CD4-positive, alpha-beta T cell treated with Interleukin-15 for 4 hours (primary cell): ENCODE measurements around the gene LRG1.

ENCODE experiments used
- DNase-seq: peaks from one replicate; pipeline ENCODE4 v3.0.0-alpha.2; 2020; ENCODE audit warnings: low spot score

The LRG1 gene

DNA sequence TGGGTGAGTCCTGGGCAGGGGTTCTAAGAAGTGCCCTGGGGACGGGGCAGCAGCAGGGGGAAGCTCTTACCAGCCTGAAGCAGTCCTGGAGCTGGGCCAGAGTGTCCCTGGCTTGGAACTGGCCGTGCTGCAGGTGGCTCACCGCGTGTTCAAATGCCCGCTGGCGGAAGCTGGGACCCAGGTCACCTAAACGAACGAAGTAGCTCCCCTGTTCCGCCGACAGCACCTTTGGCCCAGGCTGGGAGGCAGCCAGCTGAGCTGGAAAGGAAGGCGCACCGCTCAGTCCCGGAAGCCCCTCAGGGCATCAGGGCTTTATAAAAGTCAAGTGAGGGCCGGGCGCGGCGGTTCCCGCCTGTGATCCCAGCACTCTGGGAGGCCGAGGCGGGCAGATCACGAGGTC is 31.1 kb downstream of the LRG1 start:
- no peak for DNase-seq

DNA sequence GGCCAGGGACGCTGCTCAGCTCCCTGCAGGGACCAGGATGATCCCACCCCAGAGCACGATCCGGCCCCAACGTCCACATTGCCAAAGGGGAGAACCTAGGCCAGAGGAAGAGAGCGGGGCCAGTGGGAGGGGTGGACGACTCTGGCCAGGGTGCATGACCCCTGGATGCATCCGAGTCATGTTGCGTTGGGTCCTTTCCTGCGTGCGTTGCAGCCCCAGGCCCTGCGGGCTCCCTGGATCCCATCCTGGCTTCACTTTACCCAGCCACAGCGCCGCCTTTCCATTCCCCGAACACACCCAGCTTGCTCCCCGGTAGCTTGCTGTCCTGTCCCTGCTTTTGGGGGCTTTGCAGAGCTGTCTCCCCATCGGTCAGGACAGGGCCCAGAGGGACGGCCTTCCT is 32.0 kb downstream of the LRG1 start:
- DNase-seq, result no peak

DNA sequence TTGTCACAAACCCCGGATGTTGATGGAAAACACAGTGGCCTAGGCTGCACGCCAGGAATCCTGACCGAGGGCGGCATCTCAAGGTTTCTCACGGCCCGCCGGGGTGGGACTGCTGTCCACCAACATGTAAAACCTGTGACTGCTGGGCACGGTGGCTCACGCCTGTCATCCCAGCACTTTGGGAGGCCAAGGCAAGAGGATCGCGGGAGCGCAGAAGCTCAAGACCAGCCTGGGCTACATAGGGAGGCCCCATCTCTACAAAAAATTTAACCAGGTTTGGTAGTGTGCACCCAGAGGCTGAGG is 32.7 kb downstream of the LRG1 start:
- no peak for DNase-seq

DNA sequence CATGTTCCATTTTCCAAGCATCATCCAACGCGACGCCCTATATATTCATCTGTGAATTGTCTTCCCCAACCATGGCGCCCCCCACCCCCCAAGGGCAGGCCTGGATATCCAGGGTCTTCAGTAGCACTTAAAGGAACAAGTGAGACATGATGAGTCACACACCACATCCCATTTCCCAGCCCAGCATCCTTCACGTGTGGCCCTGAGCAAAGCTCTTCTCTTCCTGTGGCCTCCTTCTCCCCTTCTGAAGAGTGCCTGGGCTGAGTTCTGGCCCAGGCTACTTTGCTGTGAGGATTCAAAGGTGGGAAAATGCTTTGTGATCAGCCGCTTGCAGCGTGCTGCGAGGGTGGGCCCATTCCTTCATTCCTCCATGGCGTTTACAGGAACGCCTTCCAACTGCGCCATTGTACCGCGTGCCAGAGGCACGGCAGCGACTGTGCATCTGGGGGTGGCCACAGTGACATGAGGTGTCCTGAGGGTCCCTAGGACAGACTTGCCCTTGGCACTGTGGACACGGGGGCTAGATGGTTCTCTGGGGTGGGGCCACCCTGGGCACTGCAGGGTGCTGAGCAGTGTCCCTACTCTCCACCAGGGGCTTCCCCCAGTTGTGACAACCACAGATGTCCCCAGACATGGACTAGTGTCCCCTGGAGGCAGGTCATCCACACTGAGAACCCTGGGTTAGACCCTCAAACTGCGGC is 33.2 kb downstream of the LRG1 start:
- no peak for DNase-seq

DNA sequence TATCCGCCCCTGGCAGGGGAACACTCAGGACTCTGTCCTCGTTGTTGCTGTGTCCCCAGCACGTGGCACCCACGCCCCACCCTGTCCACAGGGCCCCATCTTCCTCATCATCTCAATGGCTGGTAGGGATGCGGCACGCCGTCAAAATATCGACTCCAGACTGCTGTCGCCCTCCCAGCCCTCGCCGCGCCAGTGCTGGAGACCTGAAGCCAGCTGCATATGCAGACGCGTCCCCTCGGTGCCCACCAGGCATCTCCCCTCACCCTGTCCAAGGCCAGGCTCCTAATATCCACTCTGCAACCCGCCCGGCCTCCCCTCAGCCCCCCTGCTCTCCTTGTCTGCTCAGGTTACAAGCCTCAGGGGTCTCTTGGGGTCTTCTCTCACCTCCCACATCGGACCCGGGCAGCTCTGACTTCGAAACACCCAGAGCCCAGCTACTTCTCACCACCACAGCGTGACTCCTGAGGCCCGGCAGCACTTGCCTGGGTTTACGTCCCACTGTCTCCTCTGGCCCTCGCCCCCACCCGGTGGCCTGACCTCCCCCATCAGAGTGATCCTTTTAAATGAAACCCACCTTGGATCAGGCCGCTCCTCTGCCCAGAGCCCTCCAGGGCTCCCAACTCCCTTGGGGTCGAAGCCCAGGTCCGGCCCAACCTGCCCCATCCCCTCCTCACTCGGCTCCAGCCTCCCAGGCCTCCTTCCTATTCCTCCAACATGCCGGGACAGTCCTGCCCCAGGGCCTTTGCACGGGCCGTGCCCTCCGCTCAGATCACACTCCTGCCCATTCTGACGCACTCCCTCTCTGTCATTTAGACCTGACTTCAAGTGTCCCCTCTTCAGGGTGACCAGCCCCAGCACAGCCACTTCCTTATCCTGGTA is 34.0 kb downstream of the LRG1 start:
- DNase-seq, result no peak

DNA sequence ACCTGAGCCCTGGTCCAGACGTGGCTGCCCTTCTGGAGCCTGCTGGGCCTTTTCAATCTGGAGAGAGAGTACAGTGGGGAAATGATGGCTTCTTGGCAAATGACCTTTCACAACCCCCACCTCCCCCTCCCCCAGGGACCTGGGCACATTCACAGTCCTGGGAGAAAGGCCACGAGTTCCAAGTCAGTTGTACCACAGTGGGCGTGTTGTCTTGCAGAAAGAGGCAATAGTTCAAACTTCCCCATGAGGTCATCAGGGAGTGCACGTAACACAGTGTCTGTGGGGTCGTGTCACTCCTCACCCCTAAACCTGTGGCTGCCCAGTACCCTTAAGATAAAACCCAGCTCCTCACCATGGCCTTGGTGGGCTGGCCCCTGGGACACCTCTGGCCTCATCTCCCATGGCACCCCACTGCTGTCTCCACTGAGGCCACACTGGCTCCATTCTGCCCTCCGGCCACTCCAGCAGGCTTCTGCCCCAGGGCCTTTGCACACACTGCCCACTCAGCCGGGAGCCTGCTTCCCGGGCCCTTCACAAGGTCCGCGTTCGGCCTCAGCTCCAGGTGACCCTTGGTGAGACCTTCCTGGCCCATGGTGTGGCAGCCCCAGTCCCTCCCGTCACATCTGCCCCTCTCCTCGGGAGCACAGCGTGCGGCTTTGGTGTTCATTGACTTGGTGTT is 34.8 kb downstream of the LRG1 start:
- DNase-seq, result no peak

DNA sequence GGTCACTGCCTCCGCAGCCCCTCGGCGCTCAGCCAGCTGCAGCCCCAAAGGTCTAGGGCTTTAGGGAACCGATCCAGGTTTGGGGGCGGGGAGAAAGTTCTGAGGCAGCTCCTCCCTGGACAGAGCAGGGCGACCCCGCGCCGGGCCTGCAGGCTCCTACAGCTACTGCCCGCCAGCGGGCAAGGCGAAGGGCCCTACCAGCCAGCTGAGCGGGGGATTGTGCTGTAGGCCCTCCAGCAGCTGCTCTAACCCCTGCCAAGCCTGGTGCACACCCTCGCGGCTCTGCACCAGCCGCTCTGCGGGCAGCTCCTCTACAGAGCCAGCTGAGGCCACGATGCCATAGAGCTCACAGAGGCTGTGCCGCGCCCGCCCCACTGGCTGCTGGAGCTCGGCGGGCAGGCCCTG is 35.5 kb downstream of the LRG1 start:
- no peak for DNase-seq

DNA sequence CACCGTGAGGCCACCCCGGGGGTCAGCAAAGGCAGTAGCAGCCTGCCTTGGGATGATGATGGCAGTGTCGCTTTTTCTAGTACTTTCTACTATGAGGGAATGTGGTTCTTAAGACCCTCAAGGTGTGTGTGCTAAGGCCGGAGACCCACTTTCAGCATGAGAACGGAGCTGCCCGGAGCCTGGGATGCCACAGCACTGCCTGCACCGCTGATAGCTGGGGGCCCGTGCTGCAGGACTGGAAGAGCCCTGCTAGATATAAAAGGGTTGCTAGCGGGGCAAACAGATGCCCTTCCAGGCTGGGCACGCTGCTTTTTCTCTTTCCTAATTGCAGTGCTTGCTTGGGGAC is 36.0 kb downstream of the LRG1 start:
- DNase-seq, result no peak

DNA sequence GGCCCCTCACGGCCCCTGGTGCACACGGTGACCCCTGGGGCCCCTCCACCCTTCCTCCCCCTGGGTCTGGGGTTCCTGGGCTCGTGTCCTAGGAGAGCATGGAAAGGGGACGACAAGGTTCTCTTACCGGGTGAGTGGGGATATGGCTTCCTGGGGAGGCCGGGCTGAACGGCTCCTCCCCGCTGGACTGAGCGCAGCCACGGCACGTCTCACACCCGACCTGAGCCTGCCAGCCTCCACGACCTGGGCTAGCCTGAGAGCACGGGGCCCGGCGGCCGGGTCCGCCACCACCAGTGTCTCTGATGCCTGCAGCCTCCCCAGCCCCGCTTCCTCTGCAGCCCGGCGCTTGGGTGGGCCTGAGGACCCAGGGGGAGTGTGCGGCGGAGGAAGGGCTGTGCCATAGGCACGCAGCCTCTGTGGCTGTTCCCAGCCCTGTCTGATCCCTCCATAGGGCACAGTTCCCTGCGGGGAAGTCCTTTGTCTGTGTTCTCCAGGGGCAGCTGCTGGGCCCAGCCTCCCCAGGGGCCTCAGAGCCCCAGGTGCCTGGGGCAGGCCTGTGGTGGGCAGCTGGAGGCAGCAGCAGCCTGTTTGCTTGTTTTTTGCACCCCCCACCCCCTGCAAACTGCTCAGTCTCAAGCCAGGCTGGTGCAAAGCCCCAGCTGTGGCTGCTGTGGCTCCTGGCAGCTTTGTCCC is 36.6 kb downstream of the LRG1 start:
- no peak for DNase-seq

DNA sequence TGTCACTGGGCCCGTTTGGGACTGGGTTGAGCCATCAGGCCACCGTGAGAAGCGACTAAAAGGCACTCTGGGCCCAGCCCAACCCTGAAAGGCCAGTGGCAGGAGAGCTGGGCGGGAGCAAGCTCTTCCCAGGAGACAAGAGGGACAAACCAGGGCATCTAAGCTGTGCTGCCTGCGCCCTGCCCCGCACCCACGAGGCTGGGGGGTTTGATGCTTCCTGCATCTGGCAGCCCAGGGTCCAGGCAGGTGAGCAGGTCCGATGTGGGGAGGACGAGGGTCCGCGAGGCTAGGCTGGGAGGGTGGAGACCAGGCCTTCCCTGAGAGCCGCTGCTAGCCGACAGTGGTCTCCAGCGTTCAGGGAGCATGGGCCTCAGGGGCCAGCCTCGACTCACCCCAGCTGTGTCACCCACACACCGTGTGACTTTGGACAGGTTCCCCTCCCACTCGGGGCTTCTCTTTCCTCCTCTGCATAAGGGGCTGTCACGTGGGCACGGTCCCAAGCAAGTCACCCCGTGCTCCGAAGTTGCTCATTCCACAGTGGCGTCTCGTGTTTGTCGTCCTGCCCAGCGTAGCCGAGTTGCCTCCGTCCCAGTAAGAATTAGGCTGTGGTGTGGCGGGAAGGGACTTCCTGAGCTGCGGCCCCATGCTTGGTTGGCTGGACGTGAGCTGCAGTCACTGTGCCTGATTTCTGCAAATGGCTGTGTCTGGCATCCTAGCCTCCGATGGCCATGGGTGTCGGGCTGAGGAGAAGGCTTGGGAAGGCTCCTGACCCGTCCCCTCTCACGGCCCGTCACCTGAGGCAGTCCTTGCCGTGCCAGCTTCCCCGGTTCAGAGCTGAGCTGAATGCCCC is 37.3 kb downstream of the LRG1 start:
- no peak for DNase-seq

DNA sequence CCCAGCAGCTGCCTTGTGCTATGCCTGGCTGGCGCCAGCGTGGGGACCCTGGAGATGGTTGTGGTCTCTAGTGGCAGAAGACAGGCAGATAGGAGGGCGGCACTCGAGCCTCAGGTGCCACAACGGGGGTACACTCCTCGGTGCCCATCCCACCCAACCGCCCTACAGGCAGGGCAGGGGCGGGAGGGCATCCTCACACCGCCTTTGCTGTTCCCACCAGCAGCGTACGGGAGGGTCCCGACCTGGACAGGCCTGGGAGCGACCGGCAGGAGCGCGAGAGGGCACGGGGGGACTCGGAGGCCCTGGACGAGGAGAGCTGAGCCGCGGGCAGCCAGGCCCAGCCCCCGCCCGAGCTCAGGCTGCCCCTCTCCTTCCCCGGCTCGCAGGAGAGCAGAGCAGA is 38.1 kb downstream of the LRG1 start:
- no peak for DNase-seq

DNA sequence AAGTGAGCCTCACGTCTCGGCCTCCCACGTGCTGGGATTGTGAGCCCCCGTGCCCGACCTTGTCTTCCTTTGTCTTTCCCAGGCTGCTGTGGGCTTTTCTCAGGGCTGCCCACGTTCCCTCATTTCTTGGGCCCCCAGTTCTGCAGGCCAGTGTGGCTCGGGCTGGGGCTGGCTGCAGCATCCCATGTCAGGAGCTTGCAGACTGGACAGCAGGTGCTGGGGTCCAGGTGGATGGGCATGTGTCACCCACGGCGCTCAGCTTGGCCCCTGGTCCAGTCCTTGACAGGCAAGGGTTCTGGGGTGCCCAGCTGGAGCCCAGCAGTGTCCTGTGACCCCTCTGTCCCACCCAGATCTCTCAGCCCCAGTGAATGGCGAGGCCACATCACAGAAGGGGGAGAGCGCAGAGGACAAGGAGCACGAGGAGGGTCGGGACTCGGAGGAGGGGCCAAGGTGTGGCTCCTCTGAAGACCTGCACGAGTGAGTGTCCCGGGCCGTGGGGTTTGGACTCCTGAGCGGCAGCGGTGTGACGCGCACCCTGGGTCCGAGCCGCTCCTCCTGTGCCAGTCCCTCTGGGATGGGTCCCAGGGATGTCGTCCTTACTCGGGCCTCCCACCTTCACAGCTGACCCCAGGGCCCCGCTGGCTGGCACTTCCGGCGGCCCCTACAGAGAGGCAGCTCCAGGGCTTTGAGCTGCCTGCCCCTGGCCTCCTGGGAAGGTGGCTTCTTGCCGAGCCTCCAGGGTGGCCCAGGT is 38.8 kb downstream of the LRG1 start:
- DNase-seq, result no peak

DNA sequence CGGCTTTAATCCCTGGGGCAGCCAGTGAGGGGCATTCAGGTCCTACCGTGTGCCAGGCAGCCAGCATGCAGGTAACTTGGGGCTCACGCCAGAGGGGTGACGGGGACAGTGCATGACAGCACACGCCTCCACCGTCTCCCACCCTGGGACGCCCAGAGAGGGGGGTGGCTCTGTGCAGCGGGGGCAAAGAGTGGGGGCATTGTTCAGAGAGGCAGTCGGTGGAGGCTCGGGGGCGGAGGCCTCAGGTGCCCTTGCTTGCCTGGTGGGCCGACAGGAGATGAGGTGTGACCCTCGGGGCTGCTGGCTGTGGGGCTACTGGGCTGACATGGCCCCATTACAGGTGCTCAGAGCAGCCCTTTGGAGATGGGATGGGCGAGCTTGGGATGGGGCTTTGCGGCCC is 40.0 kb downstream of the LRG1 start:
- no peak for DNase-seq

DNA sequence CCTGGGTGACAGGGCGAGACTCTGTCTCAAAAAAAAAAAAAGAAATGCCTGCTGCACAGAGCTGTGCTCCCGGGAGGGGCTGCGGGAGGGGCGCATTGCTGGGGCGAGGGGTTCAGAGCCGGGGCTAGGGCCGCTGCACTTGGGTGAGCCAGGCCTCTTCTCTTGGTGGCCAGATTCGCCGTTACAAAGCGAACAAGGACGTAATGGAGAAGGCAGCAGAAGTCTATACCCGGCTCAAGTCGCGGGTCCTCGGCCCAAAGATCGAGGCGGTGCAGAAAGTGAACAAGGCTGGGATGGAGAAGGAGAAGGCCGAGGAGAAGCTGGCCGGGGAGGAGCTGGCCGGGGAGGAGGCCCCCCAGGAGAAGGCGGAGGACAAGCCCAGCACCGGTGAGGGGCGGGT is 40.5 kb downstream of the LRG1 start:
- no peak for DNase-seq

DNA sequence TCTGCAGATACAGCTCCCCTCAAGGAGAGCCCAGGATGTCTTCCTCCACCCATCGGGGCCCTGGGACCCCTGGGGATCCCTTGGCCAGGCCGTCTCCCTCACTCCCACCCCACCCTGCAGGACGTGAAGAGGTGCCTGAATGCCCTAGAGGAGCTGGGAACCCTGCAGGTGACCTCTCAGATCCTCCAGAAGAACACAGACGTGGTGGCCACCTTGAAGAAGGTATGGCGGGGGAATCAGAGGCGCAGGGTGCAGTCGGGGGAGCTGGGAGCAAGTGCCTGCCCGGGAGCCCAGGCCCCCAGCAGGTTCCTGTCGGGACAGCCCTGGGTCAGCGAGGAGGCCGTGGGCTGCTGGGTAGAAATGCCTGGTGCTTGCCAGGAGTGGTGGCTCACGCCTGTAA is 41.1 kb downstream of the LRG1 start:
- no peak for DNase-seq

DNA sequence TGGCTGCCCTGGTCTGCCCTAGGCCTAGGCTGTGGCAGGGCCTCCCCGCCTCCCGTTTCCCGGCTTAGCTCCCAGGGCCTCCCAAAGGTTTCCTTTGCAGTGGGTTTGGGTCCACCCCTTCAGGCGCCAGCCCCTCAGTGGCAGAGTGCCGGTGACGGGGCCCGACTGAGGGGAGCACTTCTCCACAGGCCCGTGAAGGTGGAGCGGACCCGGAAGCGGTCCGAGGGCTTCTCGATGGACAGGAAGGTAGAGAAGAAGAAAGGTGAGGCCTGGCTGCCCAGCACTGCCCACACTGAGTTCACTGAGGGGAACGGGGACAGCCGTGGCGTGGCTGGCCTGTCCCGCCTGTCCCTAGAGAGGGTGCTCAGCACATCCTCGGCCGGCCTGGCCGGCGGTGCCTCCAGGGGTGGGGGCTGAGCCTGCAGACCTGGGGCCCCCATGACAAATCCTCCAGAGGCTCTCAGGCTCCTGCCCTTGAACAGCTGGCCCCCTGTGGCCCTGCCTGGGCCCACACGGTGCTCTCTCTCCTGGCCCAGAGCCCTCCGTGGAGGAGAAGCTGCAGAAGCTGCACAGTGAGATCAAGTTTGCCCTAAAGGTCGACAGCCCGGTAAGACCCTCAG is 42.0 kb downstream of the LRG1 start:
- DNase-seq, result no peak

DNA sequence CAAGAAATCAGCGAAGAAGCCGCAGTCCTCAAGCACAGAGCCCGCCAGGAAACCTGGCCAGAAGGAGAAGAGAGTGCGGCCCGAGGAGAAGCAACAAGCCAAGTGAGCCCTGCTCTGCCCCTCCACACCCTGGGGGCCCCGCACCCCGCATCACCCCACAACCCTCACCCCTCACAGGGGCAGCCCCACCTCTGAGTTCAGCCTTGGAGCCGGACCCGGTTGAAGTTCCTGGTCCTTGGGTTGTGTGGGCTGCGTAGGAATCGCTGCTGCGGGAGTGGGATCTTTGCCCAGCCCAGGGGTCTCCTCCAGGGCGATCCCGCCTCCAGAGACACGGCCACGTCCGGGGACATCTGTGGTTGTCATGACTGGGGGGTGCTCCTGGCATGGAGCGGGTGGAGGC is 43.5 kb downstream of the LRG1 start:
- DNase-seq, result no peak

DNA sequence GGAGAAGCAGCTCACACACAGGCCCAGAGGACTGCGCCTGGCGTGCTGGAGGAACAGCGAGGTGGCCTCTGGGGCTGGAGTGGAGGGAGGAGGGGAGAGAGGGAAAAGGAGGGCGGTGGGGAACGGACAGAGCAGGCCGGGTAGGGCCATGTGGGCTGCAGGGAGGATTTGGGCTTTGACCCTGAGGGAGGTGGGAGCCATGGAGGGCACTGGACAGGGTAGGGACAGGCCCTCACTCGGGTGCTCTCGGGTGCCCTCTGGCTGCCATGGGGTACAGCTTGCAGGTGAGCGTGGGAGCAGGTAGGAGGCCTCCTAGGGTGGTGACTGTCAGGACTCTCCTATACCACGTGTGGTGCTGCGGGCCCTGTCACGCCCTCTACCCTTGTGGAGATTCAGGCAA is 44.4 kb downstream of the LRG1 start:
- DNase-seq, result no peak

DNA sequence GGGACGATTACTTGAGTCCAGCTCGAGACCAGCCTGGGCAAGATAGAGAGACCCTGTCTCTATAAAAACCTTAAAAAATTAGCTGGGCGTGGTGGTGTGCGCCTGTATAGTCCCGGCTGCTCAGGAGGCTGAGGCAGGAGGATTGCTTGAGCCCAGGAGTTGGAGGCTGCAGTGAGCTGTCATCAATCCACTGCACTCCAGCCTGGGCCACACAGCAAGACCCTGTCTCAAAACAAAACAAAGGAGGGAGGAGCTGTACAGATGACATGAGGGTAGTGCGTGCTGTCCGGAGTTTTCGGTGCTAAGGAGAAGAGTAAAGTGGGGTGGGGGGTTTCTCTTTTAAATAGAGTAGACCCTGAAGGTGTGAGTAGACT is 45.2 kb downstream of the LRG1 start:
- no peak for DNase-seq

DNA sequence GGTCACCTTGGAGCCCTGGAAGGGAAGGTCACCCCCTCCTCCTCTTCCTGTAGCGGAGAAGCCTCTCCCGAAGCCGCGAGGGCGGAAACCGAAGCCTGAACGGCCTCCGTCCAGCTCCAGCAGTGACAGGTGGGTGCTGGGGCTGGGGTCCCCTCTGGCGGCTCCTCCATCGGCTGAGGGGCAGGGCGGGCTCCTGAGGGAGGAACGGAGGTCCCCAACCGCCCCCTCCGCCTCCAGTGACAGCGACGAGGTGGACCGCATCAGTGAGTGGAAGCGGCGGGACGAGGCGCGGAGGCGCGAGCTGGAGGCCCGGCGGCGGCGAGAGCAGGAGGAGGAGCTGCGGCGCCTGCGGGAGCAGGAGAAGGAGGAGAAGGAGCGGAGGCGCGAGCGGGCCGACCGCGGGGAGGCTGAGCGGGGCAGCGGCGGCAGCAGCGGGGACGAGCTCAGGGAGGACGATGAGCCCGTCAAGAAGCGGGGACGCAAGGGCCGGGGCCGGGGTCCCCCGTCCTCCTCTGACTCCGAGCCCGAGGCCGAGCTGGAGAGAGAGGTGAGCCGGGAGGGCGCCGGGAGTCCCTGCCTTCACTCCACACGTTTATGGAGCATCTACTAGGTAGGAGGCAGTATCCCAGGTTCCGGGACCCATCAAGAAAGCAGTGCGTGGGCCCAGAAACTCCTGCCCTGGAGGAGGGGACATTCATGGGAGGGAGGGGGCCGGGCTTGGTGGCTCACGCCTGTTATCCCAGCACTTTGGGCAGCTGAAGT is 45.7 kb downstream of the LRG1 start:
- DNase-seq, result no peak
